Measurements from ENCODE around the gene ATF5.

- no peak for TF ChIP-seq CTCF (IDR thresholded peaks at IDR 0.05)
- TF ChIP-seq POLR2A (IDR thresholded peaks at IDR 0.05): no peak
Observed at GRCh38 chr19:49891393-49891792, 37.6 kb upstream of the ATF5 start.
